Measurements from ENCODE around the gene S100A14.

DNA sequence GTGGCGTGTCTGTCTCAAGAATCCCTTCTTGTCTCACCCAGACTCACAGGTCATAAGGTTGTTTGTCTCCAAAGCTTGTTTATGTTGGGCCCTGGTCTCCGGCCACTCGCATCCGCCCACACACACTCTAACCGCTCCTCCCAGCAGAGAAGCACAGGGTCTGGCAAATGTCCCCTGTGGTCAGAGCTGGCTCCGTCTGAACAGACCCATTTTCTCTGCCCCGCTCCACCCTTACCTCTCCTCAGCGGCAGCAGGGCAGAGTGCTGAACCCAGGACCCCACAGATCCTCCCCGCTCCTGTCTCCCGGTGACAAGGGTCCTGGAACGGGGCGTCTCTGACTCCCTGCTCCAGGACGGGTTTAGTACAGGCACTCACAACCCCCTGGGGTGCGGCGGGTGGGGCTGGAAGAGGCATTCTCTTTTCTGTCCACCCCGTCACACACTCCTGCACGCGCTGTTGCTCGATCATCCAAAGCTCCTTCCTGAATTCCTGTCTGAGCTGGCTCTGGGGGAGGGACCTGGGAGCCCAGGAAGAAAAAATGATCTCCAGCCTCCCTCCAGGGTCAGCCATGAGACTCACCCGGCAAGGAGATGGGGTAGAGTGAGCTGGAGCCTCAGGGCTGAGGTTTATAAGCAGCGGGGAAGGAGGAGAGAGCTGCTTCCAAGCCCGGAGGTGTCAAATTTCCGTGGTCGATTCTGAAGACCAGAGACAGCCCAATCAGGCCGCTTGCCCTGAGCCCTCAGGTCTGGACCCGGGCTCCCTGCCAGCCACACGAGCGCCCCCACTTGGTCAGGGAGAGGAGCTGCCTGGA, 11.0 kb upstream of the S100A14 start, which contains the start of gene S100A13:
- TF ChIP-seq POLR2AphosphoS5 (IDR thresholded peaks at IDR 0.05; ENCODE audit: low read depth, low read length) (no peak), POLR2A (IDR thresholded peaks at IDR 0.05; ENCODE audit: low read depth, low read length) (no peak), SPI1 (IDR thresholded peaks at IDR 0.05; ENCODE audit: low read depth, low read length) (no peak)

Measured in GM12891 (cell line).